Urinary bladder (tissue), 4 donors: Measurements from ENCODE around the gene GAS7. TPM values are rescaled to one million over a fixed set of nuclear protein-coding genes. Genes with fewer than 3 reads are reported as not detected.

ENCODE experiments used
- DNase-seq: peaks from one replicate; pipeline ENCODE4 v3.0.0-alpha.2; 2015; ENCODE audit errors: extremely low spot score
- H3K27ac ChIP-seq: one replicate; pipeline ENCODE4 v1.5.1; 2013; ENCODE audit warnings: low read depth, mild to moderate bottlenecking, moderate library complexity
- H3K36me3 ChIP-seq: one replicate; pipeline ENCODE4 v1.6.1; 2013; ENCODE audit warnings: mild to moderate bottlenecking, moderate library complexity; ENCODE audit not compliant: insufficient read depth
- H3K4me1 ChIP-seq: one replicate; pipeline ENCODE4 v1.6.1; 2013; ENCODE audit warnings: mild to moderate bottlenecking, moderate library complexity; ENCODE audit not compliant: insufficient read depth
- H3K4me3 ChIP-seq: one replicate; pipeline ENCODE4 v1.5.1; 2013; ENCODE audit warnings: low read depth, low read length
- WGBS: extraction: QIAGEN DNeasy Blood & Tissue Kit; methylation state at CpG from one replicate; pipeline ENCODE4 v1.1.7; 2013; 5-methylcytosine and 5-hydroxymethylcytosine counted together
- polyA plus RNA-seq: library from polyadenylated mRNA; stranded (reverse); fragments of 200-250 nt; gene quantifications from one replicate; pipeline ENCODE4 v1.2.3, GENCODE V29; 2013
- total RNA-seq: library from RNA; depleted of rRNA; stranded (reverse); fragments of >200 nt; gene quantifications from one replicate; pipeline ENCODE4 v1.2.3, GENCODE V29; 2014
- donor health status: healthy with polysubstance abuse.
- donor health status: healthy.

The GAS7 gene
- total and polyA plus RNA-seq, 2 donors, result 32.7 to 86.7 TPM

DNA sequence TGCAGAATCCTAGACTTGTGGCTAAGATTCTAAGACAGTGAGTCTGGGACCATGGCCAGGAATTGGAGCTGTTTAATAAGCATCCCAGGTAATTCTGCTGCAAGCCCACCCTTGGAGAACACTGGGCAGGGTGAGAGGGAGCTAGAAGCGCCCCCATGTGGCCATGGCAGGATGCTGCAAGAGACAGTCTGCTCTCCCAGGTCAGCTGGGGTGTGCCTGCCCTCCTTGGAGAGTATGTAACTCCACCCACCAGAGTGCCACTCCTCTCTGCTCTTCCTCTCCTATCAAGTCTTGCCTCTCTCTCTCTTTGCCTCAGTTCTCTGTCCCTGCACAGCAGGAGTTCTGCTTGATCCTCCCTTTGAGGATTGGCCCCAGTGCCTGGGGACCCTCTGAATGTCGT lies 308.3 kb downstream of the GAS7 start:
- no peak for DNase-seq
- 50% methylated on average over 2 of the region's 2 CpGs for WGBS
- Histone ChIP-seq H3K27ac (no peak overlapping the region), H3K4me1 (no peaks in the 10 kb centered on the region), H3K36me3 (no peaks in the 10 kb centered on the region), H3K4me3 (no peak overlapping the region)

DNA sequence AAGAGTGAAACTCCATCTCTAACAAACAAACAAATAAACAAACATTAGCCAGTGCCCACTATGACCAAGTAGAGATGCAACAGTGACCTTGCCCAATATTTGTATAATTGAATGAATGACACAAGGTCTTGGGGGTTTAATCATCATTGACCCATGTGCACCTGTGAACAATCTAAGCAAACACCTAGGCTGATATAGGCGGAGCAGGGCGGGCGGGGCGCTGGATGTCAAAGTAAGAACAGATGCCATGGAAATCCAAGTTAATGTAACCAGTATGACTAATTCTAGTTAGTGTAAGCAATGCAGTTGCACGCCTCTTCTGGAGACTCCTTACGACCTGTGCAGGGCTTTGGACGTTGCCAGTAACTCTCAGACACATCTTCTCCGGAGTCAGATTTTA lies 310.9 kb downstream of the GAS7 start:
- Histone ChIP-seq H3K4me3 (no peak overlapping the region), H3K4me1 (no peaks in the 10 kb centered on the region), H3K27ac (no peak overlapping the region), H3K36me3 (no peaks in the 10 kb centered on the region)
- DNase-seq, result no peak
- 87% methylated on average over 8 of the region's 8 CpGs for WGBS

DNA sequence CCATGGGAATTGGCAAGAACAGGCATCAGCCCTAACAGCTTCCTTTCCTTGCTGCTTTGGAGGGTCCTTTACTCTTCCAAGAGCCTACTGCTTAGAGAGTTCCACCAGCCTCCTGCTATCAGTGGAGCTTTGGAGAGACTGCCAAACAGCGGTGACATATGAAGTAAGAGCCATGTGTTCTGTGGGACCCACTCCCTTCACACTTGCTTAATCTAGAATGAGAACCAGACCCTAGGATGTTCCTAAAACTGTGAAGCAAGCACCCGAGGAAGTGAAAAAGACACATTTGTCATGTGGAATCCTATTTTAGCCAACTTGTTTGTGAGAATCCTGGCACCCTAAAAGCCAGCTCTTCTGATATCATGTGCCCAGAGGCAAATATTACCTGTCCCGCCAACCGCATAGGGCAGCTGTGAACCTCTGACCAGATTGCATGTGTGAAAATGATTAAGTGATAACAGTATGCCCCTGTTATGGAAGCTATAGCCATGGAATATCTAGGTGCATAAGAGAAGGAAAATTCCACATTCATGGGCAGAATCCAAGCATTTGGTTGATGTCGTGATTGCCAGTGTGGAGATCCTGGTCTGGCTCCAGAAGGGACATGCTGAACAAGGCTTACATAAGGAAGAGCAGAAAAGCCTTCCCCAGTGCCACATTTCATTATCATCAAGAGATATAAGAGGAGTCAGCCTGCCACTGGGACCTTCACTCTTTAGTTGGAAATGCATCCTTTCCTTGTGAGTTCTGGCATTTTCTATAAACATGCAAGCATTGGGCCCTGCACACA lies 312.1 kb downstream of the GAS7 start:
- 88% methylated on average over 5 of the region's 5 CpGs for WGBS
- no peak for DNase-seq
- Histone ChIP-seq H3K36me3 (no peaks in the 10 kb centered on the region), H3K27ac (no peak overlapping the region), H3K4me3 (no peak overlapping the region), H3K4me1 (no peaks in the 10 kb centered on the region)

DNA sequence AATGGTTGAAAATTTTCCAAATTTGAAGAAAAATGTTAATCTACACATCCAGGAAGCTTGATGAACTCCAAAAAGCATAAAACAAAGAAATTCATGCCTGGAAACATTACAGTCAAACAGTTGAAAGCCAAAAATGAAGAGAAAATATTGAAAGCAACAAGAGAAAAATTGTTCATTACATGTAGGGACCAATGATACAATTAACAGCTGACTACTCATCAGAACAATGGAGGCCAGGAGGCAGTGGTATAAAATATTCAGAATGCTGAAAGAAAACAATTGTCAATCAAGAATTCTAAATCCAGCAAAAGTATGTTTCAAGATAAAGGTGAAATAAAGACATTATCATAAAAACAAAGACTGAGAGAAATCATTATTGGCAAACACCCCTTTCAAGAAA lies 315.0 kb downstream of the GAS7 start:
- no peaks in the 10 kb centered on the region for H3K4me1 ChIP-seq
- no peak for DNase-seq
- no peak overlapping the region for H3K27ac ChIP-seq
- no peaks in the 10 kb centered on the region for H3K36me3 ChIP-seq
- H3K4me3 ChIP-seq, result no peak overlapping the region

DNA sequence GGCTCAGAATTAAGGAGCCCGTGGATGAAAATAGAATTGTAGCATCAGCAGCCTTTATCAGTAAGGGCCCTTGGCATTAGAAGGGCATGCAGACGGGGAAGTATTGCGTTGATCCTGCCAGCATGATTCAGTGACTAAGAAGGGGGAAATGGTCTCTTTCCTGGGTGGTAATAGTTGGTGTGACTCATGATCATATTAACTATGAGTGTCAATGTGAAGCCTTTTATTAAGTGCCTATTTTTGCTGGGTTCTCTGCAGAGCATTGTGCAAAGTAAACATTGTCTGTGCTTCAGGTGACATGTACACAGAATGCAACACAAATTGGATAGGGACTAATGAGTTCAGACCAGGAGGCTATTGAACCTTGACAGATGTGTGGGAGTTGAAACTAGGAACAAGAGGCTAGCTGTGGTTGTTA lies 317.8 kb downstream of the GAS7 start:
- WGBS, result 74% methylated on average over 3 of the region's 3 CpGs
- no peak for DNase-seq
- no peaks in the 10 kb centered on the region for H3K36me3 ChIP-seq
- no peak overlapping the region for H3K4me3 ChIP-seq
- H3K27ac ChIP-seq, result no peak overlapping the region
- no peaks in the 10 kb centered on the region for H3K4me1 ChIP-seq

DNA sequence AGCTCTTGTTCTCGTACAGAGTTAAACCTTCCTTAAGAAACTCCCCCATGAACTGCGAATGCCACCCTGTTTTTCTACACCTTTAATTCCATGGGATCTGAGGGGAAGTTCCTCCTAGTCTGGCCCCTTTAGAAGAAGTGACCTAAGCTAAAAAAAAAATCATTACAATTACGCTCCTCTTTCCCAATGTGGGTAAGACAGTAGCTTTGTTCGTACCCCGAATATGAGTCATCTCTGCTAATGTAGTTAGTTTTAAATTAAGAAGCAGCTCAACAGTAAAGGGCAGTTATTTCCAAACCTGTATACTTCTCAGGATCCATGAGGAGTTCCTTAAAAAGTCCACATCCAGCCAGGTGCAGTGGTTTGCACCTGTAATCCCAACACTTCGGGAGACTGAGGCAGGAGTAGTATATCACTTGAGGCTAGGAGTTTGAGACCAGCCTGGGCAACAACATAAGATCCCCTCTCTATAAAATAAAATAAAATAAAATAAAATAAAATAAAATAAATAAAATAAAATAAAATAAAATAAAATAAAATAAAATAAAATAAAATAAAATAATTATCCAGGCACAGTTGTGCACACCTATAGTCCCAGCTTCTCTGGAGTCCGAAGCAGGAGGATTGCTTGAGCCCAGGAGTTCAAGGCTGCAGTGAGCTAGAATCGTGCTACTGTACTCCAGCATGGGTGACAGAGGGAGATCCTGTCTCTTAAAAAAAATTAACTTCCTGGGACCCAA lies 319.4 kb downstream of the GAS7 start:
- H3K27ac ChIP-seq, result no peak overlapping the region
- H3K4me1 ChIP-seq, result no peaks in the 10 kb centered on the region
- no peaks in the 10 kb centered on the region for H3K36me3 ChIP-seq
- WGBS, result 90% methylated on average over 8 of the region's 8 CpGs
- H3K4me3 ChIP-seq, result no peak overlapping the region
- DNase-seq, result no peak

DNA sequence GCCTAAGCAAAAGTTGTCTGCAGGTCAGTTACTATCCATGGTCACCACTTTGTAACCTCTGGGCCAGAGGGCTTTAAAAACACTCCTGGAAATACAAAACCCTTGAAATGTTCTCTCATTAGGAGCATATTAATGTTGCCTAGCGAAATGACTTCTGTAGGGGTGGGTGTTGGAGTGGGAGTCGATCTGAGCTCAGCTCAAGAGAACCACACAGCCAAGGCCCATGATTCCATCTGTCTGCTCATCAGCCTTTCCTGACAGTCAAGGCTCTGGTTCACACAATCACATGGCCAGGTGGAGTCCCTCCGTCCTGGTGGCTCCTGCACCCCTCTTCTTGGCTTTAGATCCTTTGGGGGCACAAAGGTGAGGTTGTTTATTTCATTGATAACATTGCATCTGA lies 320.1 kb downstream of the GAS7 start:
- no peaks in the 10 kb centered on the region for H3K36me3 ChIP-seq
- DNase-seq, result no peak
- WGBS, result 85% methylated on average over 3 of the region's 3 CpGs
- H3K27ac ChIP-seq, result no peak overlapping the region
- no peak overlapping the region for H3K4me3 ChIP-seq
- H3K4me1 ChIP-seq, result no peaks in the 10 kb centered on the region

DNA sequence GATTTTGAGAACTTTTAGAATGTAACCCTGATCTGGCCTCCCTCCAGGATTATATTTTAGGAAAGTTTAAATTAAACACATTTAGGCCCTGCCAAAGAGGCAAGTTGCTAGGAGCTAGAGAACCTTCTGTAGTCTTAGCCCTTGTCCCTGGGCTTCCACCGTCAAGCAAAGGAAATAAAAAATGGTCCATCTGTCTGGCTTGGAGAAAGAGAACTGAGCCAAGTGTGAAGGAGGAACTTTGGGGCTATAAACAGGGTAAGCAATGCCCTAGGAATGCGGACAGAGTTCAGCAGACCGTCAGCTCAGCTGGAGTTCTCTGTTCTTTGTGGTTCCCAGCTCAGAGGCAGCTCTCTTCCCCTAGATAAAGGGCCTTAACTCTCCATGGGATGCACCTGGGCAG lies 323.0 kb downstream of the GAS7 start:
- DNase-seq, result no peak
- Histone ChIP-seq H3K27ac (no peak overlapping the region), H3K36me3 (no peaks in the 10 kb centered on the region), H3K4me3 (no peak overlapping the region), H3K4me1 (no peaks in the 10 kb centered on the region)
- WGBS, result 4% methylated on average over 3 of the region's 3 CpGs

DNA sequence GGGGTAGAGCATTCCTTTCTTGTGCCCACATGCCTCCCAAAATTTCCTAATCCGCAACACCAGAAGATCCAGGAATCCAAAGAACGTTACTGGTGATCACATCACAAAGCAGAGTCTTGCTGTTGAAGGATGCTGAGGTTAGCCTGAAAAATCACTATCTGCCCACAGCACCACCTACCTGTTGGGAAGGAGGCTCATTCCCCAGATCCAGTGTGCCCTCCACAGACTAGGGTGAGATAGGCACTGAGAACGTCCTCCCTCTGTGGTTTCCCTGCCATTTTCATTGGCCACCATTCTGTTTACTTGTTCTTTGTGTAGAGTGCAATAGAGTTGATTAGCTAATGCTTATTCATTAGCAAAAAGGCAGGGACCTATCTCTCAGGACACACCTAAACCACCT lies 323.7 kb downstream of the GAS7 start:
- 93% methylated on average over 3 of the region's 3 CpGs for WGBS
- no peak for DNase-seq
- no peak overlapping the region for H3K4me3 ChIP-seq
- H3K4me1 ChIP-seq, result no peaks in the 10 kb centered on the region
- no peaks in the 10 kb centered on the region for H3K36me3 ChIP-seq
- no peak overlapping the region for H3K27ac ChIP-seq

DNA sequence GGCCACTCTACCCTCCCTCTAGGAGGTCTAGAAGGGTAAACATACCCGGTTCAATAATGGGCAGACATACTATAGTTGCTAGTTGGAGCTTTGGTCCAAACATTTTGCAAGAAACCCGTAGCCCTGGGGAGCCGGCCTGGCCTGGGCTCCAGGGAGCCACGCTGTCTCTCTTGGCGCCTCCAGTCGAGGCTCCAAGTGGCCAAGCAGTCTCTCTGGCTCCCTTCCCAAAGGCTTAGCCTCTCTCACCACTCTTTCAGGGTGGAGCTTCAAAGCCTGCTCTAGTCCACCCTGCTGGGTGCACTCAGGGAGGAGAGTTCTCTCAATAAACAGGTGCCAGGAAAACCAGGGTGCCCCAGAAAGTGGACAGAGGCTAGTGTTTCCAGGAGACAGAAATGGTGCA lies 325.6 kb downstream of the GAS7 start:
- H3K27ac ChIP-seq, result no peak overlapping the region
- 74% methylated on average over 6 of the region's 6 CpGs for WGBS

DNA sequence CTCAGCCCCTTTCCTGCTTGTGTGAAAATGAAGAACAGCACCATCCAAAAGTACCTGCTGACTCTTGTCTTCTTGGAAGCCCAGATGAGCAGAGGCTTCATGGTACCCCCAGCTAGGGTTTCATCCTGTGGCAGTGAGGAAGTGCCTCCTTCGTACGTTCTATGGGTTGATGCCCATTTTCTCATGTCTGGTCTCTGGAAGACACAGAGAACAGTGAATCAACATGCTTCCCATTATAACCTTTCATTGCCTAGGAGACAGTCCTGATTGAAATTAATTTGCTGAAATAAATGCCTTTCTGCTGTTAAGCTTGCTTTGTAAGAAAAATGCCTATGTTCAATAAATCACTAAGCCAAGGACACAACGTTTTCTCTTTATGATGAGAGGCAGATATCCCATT lies 329.9 kb downstream of the GAS7 start:
- DNase-seq, result no peak
- Histone ChIP-seq H3K4me1 (no peaks in the 10 kb centered on the region), H3K27ac (no peak overlapping the region), H3K4me3 (no peak overlapping the region), H3K36me3 (no peaks in the 10 kb centered on the region)
- 73% methylated on average over 3 of the region's 3 CpGs for WGBS

More for the DNA sequence above, 325.6 kb downstream of the GAS7 start:
- DNase-seq, result no peak
- H3K36me3 ChIP-seq, result no peaks in the 10 kb centered on the region
- no peaks in the 10 kb centered on the region for H3K4me1 ChIP-seq
- H3K4me3 ChIP-seq, result no peak overlapping the region

DNA sequence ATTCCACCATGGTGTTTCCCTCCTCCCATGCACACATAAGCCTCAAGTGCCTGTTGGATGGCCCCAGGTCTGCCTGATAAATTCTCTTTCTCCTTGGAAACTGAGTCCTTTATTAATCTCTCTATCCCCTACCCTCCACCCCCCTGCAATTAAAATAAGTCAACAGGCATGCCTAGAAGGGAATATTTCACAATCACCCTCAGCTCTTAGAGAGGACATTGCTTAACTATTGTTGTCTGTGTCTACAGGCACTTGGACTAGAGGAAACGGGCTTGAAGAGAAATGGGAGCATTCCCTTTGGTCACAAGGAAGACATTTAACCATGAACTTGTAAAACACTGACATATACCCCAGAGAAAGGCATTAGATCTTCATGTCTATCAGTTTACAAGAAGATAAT lies 332.8 kb downstream of the GAS7 start:
- no peak overlapping the region for H3K27ac ChIP-seq
- no peaks in the 10 kb centered on the region for H3K36me3 ChIP-seq
- 78% methylated on average over 1 of the region's 1 CpG for WGBS
- H3K4me3 ChIP-seq, result no peak overlapping the region
- DNase-seq, result no peak
- H3K4me1 ChIP-seq, result no peaks in the 10 kb centered on the region

DNA sequence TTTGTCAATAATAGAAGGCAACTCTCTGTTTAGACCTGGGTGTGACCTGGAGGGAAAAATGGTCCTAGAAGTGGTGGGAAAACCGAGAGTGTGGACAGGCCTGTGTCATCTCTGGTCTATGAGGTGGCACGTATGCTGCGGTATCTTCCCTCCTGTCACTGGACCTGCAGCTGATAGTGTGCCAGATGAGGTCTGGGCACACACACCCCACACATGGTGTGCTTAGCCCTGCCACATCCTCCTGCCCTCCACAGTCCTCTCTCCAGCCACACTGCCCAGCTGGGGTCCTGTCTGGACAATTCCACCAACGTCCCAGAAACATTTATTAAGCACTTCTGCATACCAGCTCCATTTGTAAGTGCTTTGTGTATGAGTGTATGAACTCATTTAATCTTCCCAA lies 335.5 kb downstream of the GAS7 start:
- Histone ChIP-seq H3K4me3 (no peak overlapping the region), H3K4me1 (no peaks in the 10 kb centered on the region), H3K27ac (no peak overlapping the region), H3K36me3 (no peaks in the 10 kb centered on the region)
- WGBS, result 74% methylated on average over 4 of the region's 4 CpGs
- DNase-seq, result no peak

DNA sequence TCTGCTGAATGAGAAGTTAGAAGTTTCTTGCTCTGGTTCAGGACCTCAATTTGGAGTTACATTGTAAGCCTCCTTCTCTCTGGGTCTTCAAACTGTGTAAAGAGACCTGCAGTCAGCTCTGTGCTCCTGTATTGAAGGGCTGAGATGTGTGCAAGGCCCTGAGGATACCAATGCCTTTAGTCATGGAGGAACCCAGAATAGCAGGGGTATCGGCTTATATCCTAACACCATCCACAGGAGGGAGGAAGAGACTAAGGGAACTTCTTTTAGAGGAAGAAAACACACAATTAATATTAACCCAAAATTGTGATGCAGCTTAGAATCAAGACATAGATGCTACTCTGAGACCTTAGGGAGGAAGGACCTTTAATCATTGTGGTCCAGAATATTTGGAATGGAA lies 336.2 kb downstream of the GAS7 start:
- Histone ChIP-seq H3K4me3 (no peak overlapping the region), H3K27ac (no peak overlapping the region), H3K4me1 (no peaks in the 10 kb centered on the region), H3K36me3 (no peaks in the 10 kb centered on the region)
- WGBS, result 100% methylated on average over 1 of the region's 1 CpG
- no peak for DNase-seq
